Activated CD4-positive, alpha-beta T cell treated with anti-CD3 and anti-CD28 coated beads, Interleukin-2, amount 10 ng/mL, durations not matched to agents 7 days and 5 days (primary cell): Measurements from ENCODE around the gene PPP1R10. TPM values are rescaled to one million over a fixed set of nuclear protein-coding genes. Genes with fewer than 3 reads are reported as not detected.
A peak's percentile ranks its signal among the peaks of the same experiment; 100 is the strongest.

Experiments
- CTCF ChIA-PET: fragments of 350-600 bp; sonication (Branson Sonifier 250); formaldehyde crosslinking; loops from one replicate; lab custom pipeline; 2021; ENCODE audit warnings: antibody characterized with exemption; lab: Charles Lee
- POLR2A ChIA-PET: fragments of 350-600 bp; sonication (Branson Sonifier 250); formaldehyde crosslinking; loops from one replicate; lab custom pipeline; 2021; ENCODE audit warnings: antibody characterized with exemption; lab: Charles Lee
- DNase-seq: peaks from one replicate; pipeline ENCODE4 v3.0.0-alpha.2; 2020
- H3K27ac Mint-ChIP-seq: one replicate; pipeline ENCODE4 v1.8.0; 2021; ENCODE audit warnings: mild to moderate bottlenecking, moderate library complexity, mixed read lengths
- H3K27me3 Mint-ChIP-seq: one replicate; pipeline ENCODE4 v1.8.0; 2021; ENCODE audit warnings: mixed read lengths
- H3K36me3 Mint-ChIP-seq: one replicate; pipeline ENCODE4 v1.8.0; 2021; ENCODE audit warnings: low read depth, mixed read lengths
- H3K4me1 Mint-ChIP-seq: one replicate; pipeline ENCODE4 v1.8.0; 2021; ENCODE audit warnings: mixed read lengths
- H3K4me3 Mint-ChIP-seq: one replicate; pipeline ENCODE4 v1.8.0; 2021; ENCODE audit warnings: mild to moderate bottlenecking, moderate library complexity, mixed read lengths
- H3K9me3 Mint-ChIP-seq: one replicate; pipeline ENCODE4 v1.8.0; 2021; ENCODE audit warnings: mixed read lengths
- total RNA-seq, 2 experiments: library from RNA; stranded (reverse); gene quantifications; one replicate each; pipeline ENCODE4 v1.2.3, GENCODE V29; 2021

PPP1R10 gene
- total RNA-seq, 2 experiments from 2014 or later: 99.1 to 117 TPM

DNA sequence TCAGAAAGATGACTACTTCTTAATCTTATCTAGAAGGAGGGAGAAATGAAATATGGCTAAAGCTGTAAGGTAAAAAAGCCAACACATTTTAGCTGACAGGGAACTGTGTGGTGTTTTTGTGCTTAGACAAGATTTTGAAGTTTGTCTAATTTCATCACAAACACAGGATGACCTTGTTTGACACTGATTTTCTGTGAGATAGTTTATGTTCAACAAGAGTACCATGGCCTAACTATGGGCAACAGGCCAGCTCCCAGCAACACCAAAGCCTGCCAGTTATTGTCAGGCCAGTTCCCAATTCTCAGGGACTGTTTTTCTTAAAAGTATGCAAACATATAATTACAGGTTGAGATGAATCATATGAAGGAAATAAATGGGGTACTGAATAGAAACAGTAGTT is 51.3 kb downstream of the PPP1R10 start:
- Mint-ChIP-seq H3K4me1 (peaks cover 26% of the 10 kb centered on the region), H3K4me3 (no peak overlapping the region), H3K27me3 (no peaks in the 10 kb centered on the region), H3K27ac (no peak overlapping the region), H3K36me3 (peaks cover 15% of the 10 kb centered on the region), H3K9me3 (no peaks in the 10 kb centered on the region)
- POLR2A ChIA-PET: interaction anchor here (0.6 kb wide), 1 partner anchor 52 kb away, joined by 3 read pairs; the partner anchor contains the start of gene MRPS18B
- DNase-seq: no peak
- CTCF ChIA-PET: interaction anchor here (0.6 to 1.4 kb wide), 3 partner anchors 22 to 120 kb away, joined by 3 to 4 read pairs (median 3); no protein-coding TSS in a partner anchor

DNA sequence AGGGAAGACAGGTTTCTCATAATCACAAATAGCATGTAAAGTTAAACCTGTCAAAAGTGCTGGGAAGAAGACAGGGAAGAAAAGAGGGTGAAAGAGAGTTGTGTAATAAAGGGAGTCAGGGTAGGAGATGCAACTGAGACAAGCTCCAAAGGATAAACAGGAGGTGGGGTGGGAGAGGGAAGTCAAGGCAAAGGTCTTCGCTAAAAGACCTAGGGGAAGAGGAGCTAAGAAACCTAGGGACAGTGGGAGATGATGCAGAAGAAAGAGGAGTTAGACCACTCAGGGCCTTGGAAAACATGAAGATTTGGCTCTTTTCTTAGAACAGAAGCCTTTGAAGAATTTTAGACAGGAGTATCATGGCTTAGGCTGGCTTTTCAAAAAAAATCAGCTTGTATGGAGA is 52.9 kb downstream of the PPP1R10 start:
- H3K9me3 Mint-ChIP-seq: no peaks in the 10 kb centered on the region
- DNase-seq: no peak
- H3K4me3 Mint-ChIP-seq: no peak overlapping the region
- peaks cover 21% of the 10 kb centered on the region for H3K36me3 Mint-ChIP-seq
- H3K4me1 Mint-ChIP-seq: peaks cover 21% of the 10 kb centered on the region
- H3K27ac Mint-ChIP-seq: no peak overlapping the region
- no peaks in the 10 kb centered on the region for H3K27me3 Mint-ChIP-seq
- ChIA-PET CTCF (interaction anchor here (0.6 to 1.3 kb wide), 5 partner anchors 13 to 111 kb away, joined by 3 to 4 read pairs (median 3); no protein-coding TSS in a partner anchor), POLR2A (no interaction called here)

DNA sequence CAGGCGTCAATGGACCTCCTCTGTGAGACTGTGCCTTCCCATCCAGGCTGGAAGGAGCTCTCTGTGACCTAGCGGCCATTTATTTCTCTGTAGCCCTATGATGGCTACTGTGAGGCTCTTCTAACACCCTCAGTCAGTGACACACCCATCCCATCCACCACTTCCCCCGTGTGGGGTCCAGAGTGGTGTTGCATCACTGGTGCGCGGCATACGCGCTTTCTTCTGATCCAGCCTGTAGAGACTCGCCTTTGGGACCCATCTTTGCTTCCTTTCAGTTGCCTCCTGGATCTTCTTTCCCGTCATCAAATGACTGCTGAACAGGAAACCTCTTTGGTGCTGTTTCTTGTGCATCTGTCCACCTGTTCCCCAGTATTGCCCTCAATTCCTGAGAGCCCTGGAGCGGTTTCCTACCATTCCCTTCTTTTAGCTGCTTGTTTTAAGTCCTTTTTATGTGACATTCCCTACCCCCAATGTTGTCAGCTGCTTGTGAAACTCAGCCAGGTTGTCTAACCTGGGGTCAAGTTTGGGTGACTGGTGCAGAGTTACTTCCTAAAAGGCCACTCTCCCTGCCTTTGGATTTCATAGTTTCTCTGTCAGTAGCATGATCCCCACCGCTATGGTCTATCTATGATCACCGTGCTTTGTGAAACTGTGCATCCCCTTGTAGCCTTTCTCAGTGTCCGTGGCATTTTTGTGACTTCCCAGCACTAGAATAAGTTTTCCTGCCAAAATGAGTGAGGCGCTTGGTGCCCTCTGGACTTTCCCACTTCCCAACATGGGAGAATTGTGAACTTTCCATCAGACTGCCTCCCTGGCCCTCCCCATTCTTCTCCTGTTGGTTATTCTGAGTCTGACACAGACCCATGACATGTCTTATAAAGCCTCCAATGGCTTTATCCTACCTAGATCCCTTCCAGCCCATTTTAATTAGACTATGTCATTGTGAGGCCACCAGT is 54.3 kb downstream of the PPP1R10 start:
- Mint-ChIP-seq H3K9me3 (no peaks in the 10 kb centered on the region), H3K4me1 (peaks cover 28% of the 10 kb centered on the region), H3K36me3 (peaks cover 24% of the 10 kb centered on the region), H3K27me3 (no peaks in the 10 kb centered on the region), H3K4me3 (no peak overlapping the region), H3K27ac (no peak overlapping the region)
- no peak for DNase-seq
- ChIA-PET POLR2A (no interaction called here), CTCF (interaction anchor here (0.6 to 1.3 kb wide), 7 partner anchors 8 to 109 kb away, joined by 3 to 4 read pairs (median 3); partner anchors contain the start of gene ABCF1)

DNA sequence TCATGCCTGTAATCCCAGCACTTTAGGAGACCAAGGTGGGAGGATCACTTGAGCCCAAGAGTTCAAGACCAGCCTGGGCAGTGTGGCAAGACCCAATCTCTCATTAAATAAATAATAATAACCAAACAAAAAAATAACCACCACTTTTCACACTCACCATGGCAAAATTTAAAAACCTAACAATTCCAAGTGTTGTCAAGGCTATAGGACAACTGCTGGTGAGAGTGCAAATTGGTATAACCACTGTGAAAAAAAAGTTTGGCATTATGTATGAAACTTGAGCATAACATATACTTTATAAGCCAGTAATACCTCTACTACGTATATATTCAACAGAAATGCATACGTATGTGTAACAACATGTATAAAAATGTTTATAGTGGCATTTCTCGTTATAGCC is 56.1 kb downstream of the PPP1R10 start:
- Mint-ChIP-seq H3K27ac (no peak overlapping the region), H3K4me3 (no peak overlapping the region), H3K9me3 (no peaks in the 10 kb centered on the region), H3K36me3 (peaks cover 26% of the 10 kb centered on the region), H3K27me3 (no peaks in the 10 kb centered on the region), H3K4me1 (peaks cover 32% of the 10 kb centered on the region)
- CTCF ChIA-PET: interaction anchor here (1.2 kb wide), 1 partner anchor 9 kb away, joined by 4 read pairs; no protein-coding TSS in a partner anchor
- no peak for DNase-seq
- POLR2A ChIA-PET: no interaction called here

DNA sequence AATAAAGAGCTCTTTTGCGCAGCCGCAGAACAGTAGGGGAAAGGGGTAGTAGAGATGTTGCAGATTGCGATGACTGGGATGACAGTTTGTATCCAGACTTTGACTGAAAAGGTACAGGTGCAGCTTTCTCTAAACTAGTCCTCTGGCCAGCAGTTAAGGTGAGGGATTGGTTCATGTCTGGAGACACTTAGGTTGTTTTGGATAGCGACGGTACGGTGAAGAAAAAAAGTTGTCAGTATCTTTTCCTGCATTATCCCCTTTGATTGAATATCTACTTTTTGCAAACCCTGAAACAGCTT is 59.4 kb downstream of the PPP1R10 start:
- Mint-ChIP-seq H3K9me3 (no peaks in the 10 kb centered on the region), H3K4me1 (peaks cover 42% of the 10 kb centered on the region), H3K4me3 (peak overlapping the region; percentile 96), H3K27ac (peak overlapping the region; percentile 99), H3K36me3 (peaks cover 38% of the 10 kb centered on the region), H3K27me3 (no peaks in the 10 kb centered on the region)
- ChIA-PET CTCF (interaction anchor here (1.2 to 6.0 kb wide), 4 partner anchors 12 to 28 kb away, joined by 3 to 44 read pairs (median 4); no protein-coding TSS in a partner anchor), POLR2A (interaction anchor here (0.6 to 1.7 kb wide), 3 partner anchors 13 to 102 kb away, joined by 3 to 8 read pairs (median 3); partner anchors contain the start of gene ABCF1)
- no peak for DNase-seq

DNA sequence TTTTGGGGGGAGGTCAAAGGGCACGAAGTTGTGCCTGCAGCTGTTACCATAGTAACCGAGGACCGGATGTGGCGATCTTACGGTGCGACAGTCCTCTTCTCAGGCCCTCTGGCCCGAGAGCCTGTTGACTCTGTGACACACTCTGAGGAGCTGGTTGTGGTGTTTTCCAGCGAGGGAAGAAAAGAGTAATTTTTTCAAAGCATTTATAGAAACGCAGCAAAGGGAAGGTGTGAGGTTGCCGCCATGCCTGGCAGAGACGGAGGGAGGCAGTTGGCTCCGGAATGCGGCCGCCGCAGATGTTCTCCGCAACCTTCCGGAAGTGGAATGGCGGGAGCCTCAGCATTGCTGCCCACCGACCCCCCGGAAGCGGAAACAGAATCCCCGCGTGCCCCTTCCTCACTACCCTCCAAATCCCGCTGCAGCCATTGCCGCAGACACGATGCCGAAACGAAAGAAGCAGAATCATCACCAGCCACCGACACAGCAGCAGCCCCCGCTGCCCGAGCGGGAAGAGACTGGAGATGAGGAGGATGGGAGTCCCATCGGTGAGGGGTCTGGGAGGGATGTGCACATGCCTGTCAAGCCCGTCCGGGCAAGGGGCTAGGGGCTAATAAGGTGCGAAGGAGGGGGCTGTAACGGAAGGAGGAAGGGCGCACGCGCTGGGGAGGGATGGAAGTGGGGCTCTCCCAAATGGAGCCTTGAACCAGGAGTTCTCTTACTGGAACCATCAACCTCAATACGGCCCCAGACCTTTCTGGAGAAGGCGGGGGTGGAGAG is 59.9 kb downstream of the PPP1R10 start, which contains the start of gene PRR3:
PRR3 (plus strand) TSS at position 390 of the 777 bp plus-strand sequence; CDS start at position 440, 50 bp downstream.
- ChIA-PET CTCF (interaction anchor here (1.1 to 6.0 kb wide), 5 partner anchors 12 to 530 kb away, joined by 3 to 44 read pairs (median 3); no protein-coding TSS in a partner anchor), POLR2A (interaction anchor here (0.6 to 1.7 kb wide), 3 partner anchors 13 to 101 kb away, joined by 3 to 8 read pairs (median 3); partner anchors contain the start of gene ABCF1)
- peak within 1 kb of the TSS; percentile 96 for H3K4me3 Mint-ChIP-seq
- DNase-seq: peak; percentile 94
- no peaks in the 10 kb centered on the region for H3K27me3 Mint-ChIP-seq
- H3K9me3 Mint-ChIP-seq: no peaks in the 10 kb centered on the region
- H3K4me1 Mint-ChIP-seq: peaks cover 39% of the 10 kb centered on the region
- peak within 1 kb of the TSS; percentile 99 for H3K27ac Mint-ChIP-seq
- peaks cover 38% of the 10 kb centered on the region for H3K36me3 Mint-ChIP-seq

DNA sequence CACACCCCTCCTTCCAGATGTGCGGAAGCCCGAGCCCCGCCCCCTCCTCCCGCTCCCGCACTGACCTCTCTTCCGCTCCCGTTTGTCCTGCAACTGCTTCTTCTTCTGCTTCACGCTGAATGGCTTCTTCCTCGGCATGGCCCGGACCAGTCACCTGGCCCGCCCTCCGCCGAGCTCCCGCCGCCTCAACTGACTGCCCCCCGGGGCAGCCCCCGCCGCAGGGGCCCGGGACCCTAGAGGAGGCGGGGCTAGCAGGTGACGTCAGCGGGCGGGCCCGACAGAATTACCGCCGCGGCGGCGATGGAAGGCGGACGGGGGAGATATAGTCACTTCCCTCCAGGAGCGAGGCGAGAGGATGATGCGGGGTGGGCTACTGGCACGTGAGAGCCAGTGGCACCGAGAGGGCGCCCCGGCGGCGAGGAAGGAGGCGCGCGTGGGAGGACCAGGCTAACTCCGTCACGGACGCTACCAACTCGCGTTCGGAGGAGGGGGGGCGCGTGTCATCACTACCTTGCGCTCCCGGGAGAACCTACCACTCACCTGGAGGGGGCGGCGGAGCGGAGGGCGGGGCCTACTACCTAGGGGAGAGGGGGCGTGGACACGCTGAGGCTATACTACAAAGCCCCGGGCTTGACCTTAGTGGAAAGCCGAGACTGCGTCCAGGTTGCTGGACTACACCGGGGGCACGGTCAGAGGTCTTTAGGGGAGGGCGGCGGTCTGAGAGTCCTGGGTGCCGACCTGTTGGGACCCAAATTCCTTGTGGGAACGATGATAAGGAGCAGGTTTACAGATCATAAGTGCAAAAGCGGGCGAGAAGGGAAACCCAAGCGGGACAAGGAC is 60.8 kb downstream of the PPP1R10 start, which contains the start of gene GNL1:
GNL1 (minus strand) TSS at position 424 of the 840 bp plus-strand sequence; CDS start at position 138, 286 bp downstream.
- H3K4me1 Mint-ChIP-seq: peaks cover 39% of the 10 kb centered on the region
- DNase-seq: peak; percentile 99
- ChIA-PET CTCF (interaction anchor here (0.6 to 7.0 kb wide), 6 partner anchors 11 to 531 kb away, joined by 3 to 44 read pairs (median 4); no protein-coding TSS in a partner anchor), POLR2A (interaction anchor here (0.7 to 1.7 kb wide), 2 partner anchors 14 to 90 kb away, joined by 3 to 8 read pairs; partner anchors contain the start of gene ABCF1)
- H3K27me3 Mint-ChIP-seq: no peaks in the 10 kb centered on the region
- H3K36me3 Mint-ChIP-seq: peaks cover 43% of the 10 kb centered on the region
- no peaks in the 10 kb centered on the region for H3K9me3 Mint-ChIP-seq
- peak within 1 kb of the TSS; percentile 99 for H3K27ac Mint-ChIP-seq
- H3K4me3 Mint-ChIP-seq: peak within 1 kb of the TSS; percentile 96

DNA sequence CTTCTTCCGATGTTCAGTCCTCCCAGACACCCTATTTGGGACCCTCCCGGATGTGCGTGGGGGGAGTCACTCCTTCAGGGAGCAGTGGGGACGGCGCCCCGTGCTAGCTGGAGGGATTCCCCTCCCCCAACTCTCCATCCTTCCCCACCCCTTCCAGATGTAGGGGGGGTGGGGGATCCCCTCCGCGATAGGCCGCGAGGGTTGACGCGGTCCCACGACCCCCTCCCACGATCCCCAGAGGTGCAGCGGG is 61.3 kb downstream of the PPP1R10 start:
- Mint-ChIP-seq H3K4me1 (peaks cover 39% of the 10 kb centered on the region), H3K27me3 (no peaks in the 10 kb centered on the region), H3K4me3 (peak overlapping the region; percentile 96), H3K9me3 (no peaks in the 10 kb centered on the region), H3K27ac (peak overlapping the region; percentile 99), H3K36me3 (peaks cover 46% of the 10 kb centered on the region)
- POLR2A ChIA-PET: interaction anchor here (0.7 kb wide), 1 partner anchor 59 kb away, joined by 7 read pairs; no protein-coding TSS in a partner anchor
- DNase-seq: no peak
- CTCF ChIA-PET: interaction anchor here (0.6 to 7.0 kb wide), 7 partner anchors 11 to 175 kb away, joined by 3 to 44 read pairs (median 5); no protein-coding TSS in a partner anchor

DNA sequence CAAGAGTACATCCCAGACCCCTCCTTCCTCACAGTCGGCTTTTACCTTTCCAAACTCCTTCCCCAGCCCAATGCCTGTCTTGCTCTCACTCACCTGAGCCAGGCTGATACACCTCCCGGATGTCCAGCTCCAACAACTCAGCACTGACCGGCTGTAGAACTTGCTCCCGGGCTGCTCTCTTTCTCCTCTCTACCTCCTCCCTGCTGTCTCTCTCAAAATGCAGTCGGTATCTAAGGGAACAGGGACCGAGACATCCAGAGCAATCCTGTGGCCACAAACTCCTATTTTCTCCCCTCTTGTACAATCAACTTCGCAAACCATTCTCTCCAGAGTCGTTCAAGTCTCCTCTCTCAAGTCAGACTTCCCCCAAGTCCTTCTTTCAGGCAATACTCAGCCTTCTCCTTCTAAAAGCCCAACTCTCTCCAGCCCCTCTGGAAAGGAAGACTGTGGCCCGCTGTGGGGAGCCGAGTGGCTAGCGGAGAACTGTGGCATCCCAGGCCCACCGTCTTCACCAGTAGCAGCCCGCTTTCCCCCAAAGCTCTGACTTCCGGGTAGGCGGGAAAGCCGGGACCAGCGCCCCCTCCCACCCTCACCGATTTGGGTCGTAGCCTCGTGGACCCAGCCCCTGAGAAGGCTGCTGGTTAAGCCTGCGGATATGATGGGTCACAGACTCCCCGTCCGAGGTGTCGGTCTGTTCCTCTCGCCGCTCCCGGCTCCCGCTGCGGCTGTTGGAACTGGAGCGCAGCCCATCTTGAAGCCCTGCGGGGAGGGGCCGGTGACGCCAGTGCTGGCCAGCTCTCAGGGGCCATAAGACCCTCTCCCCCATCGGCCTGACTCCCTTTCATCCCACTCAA is 61.9 kb downstream of the PPP1R10 start:
- Mint-ChIP-seq H3K36me3 (peaks cover 49% of the 10 kb centered on the region), H3K4me3 (peak overlapping the region; percentile 96), H3K27ac (peak overlapping the region; percentile 99), H3K27me3 (no peaks in the 10 kb centered on the region), H3K9me3 (no peaks in the 10 kb centered on the region), H3K4me1 (peaks cover 38% of the 10 kb centered on the region)
- no peak for DNase-seq
- POLR2A ChIA-PET: interaction anchor here (0.7 kb wide), 1 partner anchor 60 kb away, joined by 7 read pairs; no protein-coding TSS in a partner anchor
- CTCF ChIA-PET: interaction anchor here (0.6 to 7.0 kb wide), 9 partner anchors 10 to 176 kb away, joined by 3 to 44 read pairs (median 3); no protein-coding TSS in a partner anchor

DNA sequence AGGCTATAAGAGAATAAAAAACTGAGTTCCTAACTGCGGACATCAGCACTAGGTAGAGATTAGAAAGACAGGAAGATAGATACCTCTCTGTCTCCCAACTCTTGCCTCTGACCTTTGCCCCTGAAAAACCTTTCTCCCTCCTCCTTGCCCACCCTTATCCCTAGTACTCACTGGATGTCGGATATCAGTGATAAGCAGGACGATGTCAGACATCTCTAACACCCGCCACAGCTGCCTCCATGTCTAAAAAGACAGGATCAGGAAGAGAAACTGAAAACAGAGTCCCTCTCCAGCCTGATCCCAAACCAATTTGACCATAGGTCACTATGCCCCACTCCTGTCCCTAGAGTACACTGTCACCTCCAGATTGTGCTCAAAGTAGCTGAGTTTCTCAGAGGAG is 62.6 kb downstream of the PPP1R10 start:
- peaks cover 53% of the 10 kb centered on the region for H3K36me3 Mint-ChIP-seq

More for the DNA sequence above, 62.6 kb downstream of the PPP1R10 start:
- Mint-ChIP-seq H3K27me3 (no peaks in the 10 kb centered on the region), H3K9me3 (no peaks in the 10 kb centered on the region), H3K27ac (no peak overlapping the region), H3K4me1 (peaks cover 30% of the 10 kb centered on the region), H3K4me3 (peak overlapping the region; percentile 96)
- ChIA-PET CTCF (interaction anchor here (0.7 to 7.0 kb wide), 6 partner anchors 10 to 176 kb away, joined by 3 to 44 read pairs (median 6); no protein-coding TSS in a partner anchor), POLR2A (no interaction called here)
- DNase-seq: no peak
